ENCODE measurements around the gene WAS. TPM values are rescaled to one million over a fixed set of nuclear protein-coding genes. Genes with fewer than 3 reads are reported as not detected.

WAS gene
- polyA plus RNA-seq, 3 donors = 22.8 to 159 (median 38.0) TPM

DNA sequence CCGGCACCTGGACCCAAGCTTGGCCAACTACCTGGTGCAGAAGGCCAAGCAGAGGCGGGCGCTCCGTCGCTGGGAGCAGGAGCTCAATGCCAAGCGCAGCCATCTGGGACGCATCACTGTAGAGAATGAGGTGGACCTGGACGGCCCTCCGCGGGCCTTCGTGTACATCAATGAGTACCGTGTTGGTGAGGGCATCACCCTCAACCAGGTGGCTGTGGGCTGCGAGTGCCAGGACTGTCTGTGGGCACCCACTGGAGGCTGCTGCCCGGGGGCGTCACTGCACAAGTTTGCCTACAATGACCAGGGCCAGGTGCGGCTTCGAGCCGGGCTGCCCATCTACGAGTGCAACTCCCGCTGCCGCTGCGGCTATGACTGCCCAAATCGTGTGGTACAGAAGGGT lies 16.6 kb downstream of the WAS start:
- peaks cover 76% of the 10 kb centered on the region for H3K79me2 ChIP-seq (ENCODE audit: insufficient read depth, low read length)
- Mint-ChIP-seq H3K36me3 (peaks cover 36 to 40% of the 10 kb centered on the region in 2 donors), H3K9me3 (peaks cover 0 to 9% (median 0%) of the 10 kb centered on the region in 7 donors), H3K4me3 (no peak overlapping the region), H3K27ac (peak overlapping the region in 2 of 7 donors; percentile 60 to 63), H3K4me1 (peaks cover 23% of the 10 kb centered on the region), H3K27me3 (ENCODE audit: low read depth in 3 of 3) (peaks cover 0 to 6% (median 0%) of the 10 kb centered on the region in 3 donors)
- no peaks in the 10 kb centered on the region for H4K20me1 ChIP-seq (ENCODE audit: insufficient read depth, low read length)
- no peaks in the 10 kb centered on the region for H3K27me3 ChIP-seq (ENCODE audit: control insufficient read depth in 2 of 2, insufficient read depth in 2 of 2, low read length in 2 of 2)
- no peak overlapping the region for H3K9ac ChIP-seq (ENCODE audit: insufficient read depth, low read length, poor library complexity, severe bottlenecking)
- TF ChIP-seq CTCF (IDR thresholded peaks at IDR 0.05) = no peak
- H3K27ac ChIP-seq (ENCODE audit: low read depth in 1 of 2, low read length in 2 of 2) = no peak overlapping the region
- H3K36me3 ChIP-seq (replicated peaks in 1 of 2; ENCODE audit: control insufficient read depth in 1 of 2, insufficient read depth in 2 of 2, low read length in 2 of 2) = peaks cover 13 to 60% of the 10 kb centered on the region in 2 donors
- H3K4me3 ChIP-seq (replicated peaks in 1 of 3; ENCODE audit: low read depth in 2 of 3, low read length in 3 of 3) = no peak overlapping the region
- no peak for DNase-seq
- no peak overlapping the region for H2AFZ ChIP-seq (ENCODE audit: insufficient read depth, low read depth, low read length, poor library complexity, severe bottlenecking)
- WGBS (ENCODE audit: insufficient coverage) = 96% methylated on average over 10 of the region's 23 CpGs
- H3K9me3 ChIP-seq (replicated peaks in 1 of 2; ENCODE audit: control insufficient read depth in 1 of 2, insufficient read depth in 1 of 2, low read length in 2 of 2) = no peaks in the 10 kb centered on the region
- no peak overlapping the region for H3K4me2 ChIP-seq (replicated peaks; ENCODE audit: extremely low read depth, low read length, poor library complexity, severe bottlenecking)
- H3K4me1 ChIP-seq (ENCODE audit: control insufficient read depth in 1 of 2, insufficient read depth in 2 of 2, low read length in 2 of 2) = peaks cover 14 to 15% of the 10 kb centered on the region in 2 donors
- intact Hi-C loops (cut with micrococcal nuclease) = loop anchor here in 1 of 2 donors (10.0 kb wide), 1 partner anchor 105 kb away; the partner anchor contains the start of gene HDAC6

GRCh38 chrX:48700951-48701653 lies 17.5 kb downstream of the WAS start:
- WGBS (ENCODE audit: insufficient coverage) = 100% methylated on average over 1 of the region's 3 CpGs
- H3K9me3 ChIP-seq (replicated peaks in 1 of 2; ENCODE audit: control insufficient read depth in 1 of 2, insufficient read depth in 1 of 2, low read length in 2 of 2) = no peaks in the 10 kb centered on the region
- Mint-ChIP-seq H3K9me3 (peaks cover 0 to 6% (median 0%) of the 10 kb centered on the region in 7 donors), H3K4me1 (peaks cover 14% of the 10 kb centered on the region), H3K4me3 (no peak overlapping the region), H3K27ac (peak overlapping the region in 2 of 7 donors; percentile 32 to 63), H3K36me3 (peaks cover 38 to 41% of the 10 kb centered on the region in 2 donors), H3K27me3 (ENCODE audit: low read depth in 3 of 3) (peaks cover 0 to 6% (median 0%) of the 10 kb centered on the region in 3 donors)
- H3K4me3 ChIP-seq (replicated peaks in 1 of 3; ENCODE audit: low read depth in 2 of 3, low read length in 3 of 3) = no peak overlapping the region
- peaks cover 76% of the 10 kb centered on the region for H3K79me2 ChIP-seq (ENCODE audit: insufficient read depth, low read length)
- H2AFZ ChIP-seq (ENCODE audit: insufficient read depth, low read depth, low read length, poor library complexity, severe bottlenecking) = no peak overlapping the region
- H3K4me1 ChIP-seq (ENCODE audit: control insufficient read depth in 1 of 2, insufficient read depth in 2 of 2, low read length in 2 of 2) = peaks cover 6 to 7% of the 10 kb centered on the region in 2 donors
- H3K27me3 ChIP-seq (ENCODE audit: control insufficient read depth in 2 of 2, insufficient read depth in 2 of 2, low read length in 2 of 2) = no peaks in the 10 kb centered on the region
- no peak overlapping the region for H3K4me2 ChIP-seq (replicated peaks; ENCODE audit: extremely low read depth, low read length, poor library complexity, severe bottlenecking)
- H4K20me1 ChIP-seq (ENCODE audit: insufficient read depth, low read length) = no peaks in the 10 kb centered on the region
- peaks cover 18 to 60% of the 10 kb centered on the region in 2 donors for H3K36me3 ChIP-seq (replicated peaks in 1 of 2; ENCODE audit: control insufficient read depth in 1 of 2, insufficient read depth in 2 of 2, low read length in 2 of 2)
- H3K27ac ChIP-seq (ENCODE audit: low read depth in 1 of 2, low read length in 2 of 2) = peak overlapping the region in 1 of 2 donors; percentile 18
- intact Hi-C loops (cut with micrococcal nuclease) = loop anchor here in 1 of 2 donors (10.0 kb wide), 1 partner anchor 104 kb away; the partner anchor contains the start of gene HDAC6
- no peak for TF ChIP-seq CTCF (IDR thresholded peaks at IDR 0.05)
- no peak overlapping the region for H3K9ac ChIP-seq (ENCODE audit: insufficient read depth, low read length, poor library complexity, severe bottlenecking)
- no peak for DNase-seq

All from CD14-positive monocyte (primary cell).